Colon (tissue), 2 donors: Measurements from ENCODE around the gene PCBP1.
"Not testable (repeated sequence)": the region's sequence is repeated elsewhere in the genome, so short reads cannot be mapped to it uniquely, and the experiment has no call there.

Source experiments
- FAIRE-seq: peaks from 2 replicates; lab custom pipeline; 2012; peaks lifted over from hg19 to GRCh38; lab: Jason Lieb, UNC
- donor health status: control.
- donor health status: control.

The PCBP1 gene

DNA sequence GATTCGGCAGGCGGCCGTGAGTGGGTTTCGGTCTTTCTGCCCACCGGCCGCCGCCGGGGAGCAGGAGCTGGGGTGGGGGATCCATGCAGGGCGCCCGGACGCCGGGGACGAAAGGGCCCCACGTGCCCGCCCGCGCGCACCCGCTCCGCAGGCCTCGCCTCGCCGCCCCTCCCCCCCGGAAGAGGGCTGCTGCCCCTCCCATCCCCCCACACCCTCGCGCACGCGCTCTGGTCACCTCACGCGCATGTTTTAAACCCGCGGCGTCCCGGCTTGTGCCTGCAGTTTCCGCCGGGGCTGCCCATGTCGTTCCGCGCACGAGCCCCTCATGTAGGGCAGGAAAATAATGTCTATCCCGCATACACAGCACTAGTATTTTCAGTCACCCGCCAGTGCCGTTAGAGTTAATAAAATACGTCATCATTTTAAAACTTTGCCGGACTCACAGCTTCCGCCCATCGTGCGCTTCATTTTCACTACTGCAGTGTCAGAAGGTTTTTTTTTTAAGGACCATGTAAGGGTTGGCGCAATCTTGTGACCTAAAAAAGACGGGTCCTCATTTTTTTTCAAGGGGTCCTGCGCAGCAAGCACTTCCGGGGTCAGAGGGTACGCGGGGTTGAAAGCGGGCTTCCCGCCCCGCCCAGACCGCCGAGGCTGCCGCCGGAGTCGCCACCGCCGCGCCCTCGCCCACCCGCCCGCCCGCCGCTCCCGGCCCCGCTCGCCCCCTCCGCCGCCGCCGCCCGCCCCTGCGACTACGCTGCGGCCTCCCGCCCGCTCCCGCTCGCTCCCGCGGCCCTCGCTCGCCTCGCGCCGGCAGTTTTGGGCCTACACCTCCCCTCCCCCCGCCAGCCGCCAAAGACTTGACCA lies at the start of gene PCBP1:
Gene PCBP1, plus strand, starts transcription at position 640 of the 864 bp plus-strand sequence. CDS start 267 bp downstream, outside the sequence.
- no peak for FAIRE-seq

DNA sequence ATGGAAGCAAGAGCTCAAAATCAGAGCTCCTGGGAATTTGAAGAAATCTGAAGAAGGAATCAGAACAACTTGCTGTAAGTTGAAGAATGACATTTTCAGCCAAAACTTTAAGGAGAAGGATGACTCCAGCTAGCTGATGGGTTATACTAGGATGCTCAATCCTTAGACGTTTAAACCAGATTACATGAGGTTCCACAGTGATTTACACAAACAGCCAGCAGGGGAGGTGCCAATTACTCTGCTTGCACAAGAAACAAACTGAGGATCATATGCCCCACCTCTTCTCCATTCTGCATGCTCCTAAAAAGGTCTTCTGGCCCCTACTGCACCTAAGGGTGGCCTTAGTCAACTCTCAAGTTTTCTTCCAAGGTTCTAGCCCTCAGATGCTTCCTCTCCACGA lies 47.9 kb upstream of the PCBP1 start:
- no peak for FAIRE-seq

DNA sequence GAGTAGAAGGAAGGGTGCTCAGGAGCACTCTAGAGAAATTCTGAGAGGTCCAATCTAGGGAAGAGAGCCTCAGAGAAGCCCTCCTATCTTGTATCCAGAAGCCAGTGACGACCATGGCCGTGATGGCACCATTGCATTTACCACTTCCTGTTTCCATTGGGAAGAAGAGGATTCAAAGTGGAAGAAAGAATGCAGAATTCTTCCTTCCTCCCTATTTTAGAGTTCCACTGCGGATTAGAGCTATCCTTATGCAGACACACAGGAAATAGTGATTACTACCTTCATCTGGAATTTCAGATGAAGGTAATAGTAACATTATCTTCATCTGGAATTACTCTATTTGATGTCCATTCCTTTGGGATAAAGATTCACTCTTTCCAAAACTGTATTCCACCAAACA lies 45.6 kb upstream of the PCBP1 start:
- no peak for FAIRE-seq

DNA sequence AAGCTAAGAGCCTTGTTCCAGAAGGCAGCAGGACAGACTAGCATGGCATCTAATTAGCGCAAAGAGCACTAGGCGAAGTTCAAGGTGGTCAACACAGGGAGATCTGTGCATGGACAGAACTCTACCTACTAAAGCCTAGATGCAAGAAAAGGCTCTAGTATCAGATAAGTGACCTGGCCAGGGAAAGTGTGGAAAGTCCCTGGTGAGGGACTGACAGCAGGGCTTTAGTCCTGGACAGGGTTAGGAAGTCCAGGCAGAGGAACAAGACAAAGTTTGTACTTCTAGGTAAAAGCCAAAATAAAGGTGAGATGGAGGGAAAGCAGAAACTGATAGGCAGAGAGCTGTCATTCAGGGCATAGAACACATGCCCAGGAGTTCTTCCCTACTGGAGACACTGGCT lies 45.0 kb upstream of the PCBP1 start:
- FAIRE-seq, result no peak

DNA sequence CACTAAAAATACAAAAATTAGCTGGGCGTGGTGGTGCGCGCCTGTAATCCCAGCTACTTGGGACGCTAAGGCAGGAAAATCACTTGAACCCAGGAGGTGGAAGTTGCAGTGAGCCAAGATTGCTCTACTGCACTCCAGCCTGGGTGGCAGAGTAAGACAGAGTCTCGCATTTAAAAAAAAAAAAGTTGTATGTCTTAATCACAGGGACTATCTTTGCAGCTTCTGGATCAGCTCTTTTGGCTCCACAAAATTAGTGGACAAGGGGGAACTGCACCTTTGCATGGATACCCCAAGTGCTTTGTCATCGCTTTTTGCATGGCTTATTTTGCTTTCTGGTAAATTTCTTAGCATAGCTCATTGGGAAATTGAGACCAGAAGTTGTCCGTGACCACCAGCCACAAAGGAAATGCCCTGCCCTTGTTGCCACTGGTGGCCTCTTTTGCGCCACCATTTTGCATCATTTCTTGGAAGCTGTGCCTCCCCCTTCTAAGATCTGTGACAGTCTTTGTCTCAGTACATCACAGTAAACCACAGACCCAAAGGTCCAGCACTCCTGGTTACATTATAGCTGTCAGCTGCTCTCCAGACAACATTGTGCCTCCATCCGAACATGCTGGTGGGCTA lies 43.9 kb upstream of the PCBP1 start:
- no peak for FAIRE-seq

DNA sequence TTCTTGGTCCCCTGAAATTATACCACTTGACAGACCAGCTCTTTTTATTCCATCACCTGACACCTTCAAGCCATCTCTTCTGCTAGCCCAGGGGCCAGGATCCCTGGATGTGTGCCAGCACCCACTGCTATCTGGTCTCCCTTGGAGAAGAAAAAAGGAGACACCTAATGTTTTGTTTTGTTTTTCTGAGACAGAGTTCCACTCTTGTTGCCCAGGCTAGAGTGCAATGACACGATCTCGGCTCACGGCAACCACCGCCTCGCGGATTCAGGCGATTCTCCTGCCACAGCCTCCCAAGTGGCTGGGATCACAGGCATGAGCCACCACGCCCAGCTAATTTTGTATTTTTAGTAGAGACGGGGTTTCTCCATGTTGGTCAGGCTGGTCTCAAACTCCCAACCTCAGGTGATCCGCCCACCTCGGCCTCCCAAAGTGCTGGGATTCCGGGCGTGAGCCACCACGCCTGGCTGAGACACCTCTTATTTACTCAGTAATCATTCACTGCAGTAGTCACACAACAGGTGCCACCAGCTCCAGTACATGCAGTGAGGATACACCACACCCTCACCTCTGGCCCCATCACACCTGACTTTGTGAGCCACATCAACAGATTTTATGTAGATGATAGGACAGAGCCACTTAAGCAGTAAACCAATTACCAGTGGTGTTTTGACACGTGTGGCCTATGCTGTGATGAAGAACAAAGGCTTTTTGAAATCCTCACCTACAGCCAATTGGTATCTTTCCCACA lies 42.8 kb upstream of the PCBP1 start:
- FAIRE-seq, result no peak

DNA sequence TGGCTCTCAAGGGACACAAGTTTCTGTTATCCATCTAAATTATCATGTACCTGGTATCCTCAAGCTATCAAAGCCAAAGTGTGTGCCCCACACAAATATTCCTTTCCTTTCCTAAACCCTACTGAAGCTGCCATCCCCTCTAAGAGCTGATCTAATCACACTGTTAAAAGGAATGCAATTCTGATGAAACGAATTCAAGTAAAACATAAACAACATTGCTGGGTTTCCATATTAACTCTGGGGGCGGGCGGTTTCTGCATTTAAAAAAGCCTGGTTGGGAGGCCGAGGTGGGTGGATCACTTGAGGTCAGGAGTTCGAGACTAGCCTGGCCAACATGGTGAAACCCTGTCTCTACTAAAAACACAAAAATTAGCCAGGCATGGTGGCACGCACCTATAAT lies 41.9 kb upstream of the PCBP1 start:
- FAIRE-seq, result no peak

DNA sequence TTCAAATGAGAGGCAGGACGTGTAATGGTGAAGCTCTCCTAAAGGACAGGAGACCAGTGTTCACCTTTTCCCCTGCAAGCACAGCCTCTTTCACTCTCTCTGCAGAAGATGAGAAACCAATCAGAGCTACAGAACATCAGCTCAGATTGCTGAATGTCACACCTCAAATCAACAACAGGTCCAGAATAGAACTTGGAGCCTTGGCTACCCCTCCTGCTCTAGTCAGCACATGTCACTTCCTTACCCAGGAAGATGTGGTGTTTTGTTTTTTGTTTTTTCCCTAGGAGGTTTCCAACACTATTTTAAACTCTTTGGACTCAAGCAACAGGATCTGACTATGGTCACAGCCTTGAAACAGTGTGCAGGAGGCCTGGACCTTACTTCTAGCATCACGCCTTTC lies 41.3 kb upstream of the PCBP1 start:
- FAIRE-seq, result no peak

DNA sequence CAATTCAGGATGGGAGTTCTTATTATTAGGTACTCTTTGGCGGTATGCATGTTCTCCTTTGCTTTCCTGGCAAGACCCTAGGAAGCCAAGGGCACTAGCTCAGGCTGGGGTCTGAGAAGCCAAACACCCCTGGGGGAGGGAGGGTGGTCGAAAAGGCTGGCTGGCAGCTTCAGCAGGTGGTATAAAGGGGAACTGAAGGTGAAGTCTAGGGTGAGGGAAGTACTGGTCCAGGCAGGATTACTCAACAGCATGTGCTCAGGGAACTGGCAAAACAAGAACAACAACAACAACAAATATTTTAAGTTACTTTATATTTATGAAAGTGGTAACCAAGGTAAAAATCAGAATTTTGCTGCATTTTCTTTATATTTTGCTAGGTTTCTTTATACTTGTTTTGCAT lies 40.7 kb upstream of the PCBP1 start:
- FAIRE-seq, result no peak

DNA sequence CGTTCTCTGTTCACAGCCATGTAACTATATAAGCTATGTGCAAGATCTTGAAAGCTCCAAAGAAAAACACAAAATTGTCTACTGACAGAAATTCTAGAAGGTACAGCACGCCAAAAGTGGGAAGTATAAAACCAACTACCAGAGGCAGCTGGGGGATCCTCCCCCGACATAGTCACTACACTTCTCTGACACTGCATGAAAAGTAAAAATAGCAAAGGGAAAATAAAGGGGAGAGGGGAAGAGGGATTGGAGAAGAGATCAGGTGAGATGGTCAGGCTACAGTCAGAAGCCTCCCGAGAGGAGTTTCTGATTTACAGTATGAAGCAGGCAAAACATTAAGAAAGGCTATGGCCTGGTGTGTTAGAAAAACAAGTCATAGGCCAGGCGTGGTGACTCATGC lies 39.8 kb upstream of the PCBP1 start:
- no peak for FAIRE-seq

DNA sequence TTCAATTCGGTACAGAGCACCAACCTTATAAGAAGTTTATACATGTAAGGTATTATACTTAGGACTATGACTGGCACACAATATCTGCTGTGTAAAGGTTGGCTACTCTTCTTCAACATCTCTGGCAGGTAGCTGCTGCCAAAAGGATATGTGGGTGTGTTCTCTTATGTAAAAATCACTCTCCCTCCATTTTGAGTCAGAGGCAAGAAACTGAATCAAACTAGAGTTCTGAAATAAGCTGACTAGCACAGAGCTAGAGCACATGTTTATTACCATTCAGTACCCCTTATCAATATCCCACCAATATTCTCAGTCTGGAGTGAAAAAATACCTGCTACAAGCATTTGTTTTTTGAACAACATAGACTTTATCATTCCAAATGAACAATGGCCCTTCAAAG lies 38.0 kb upstream of the PCBP1 start:
- no peak for FAIRE-seq

DNA sequence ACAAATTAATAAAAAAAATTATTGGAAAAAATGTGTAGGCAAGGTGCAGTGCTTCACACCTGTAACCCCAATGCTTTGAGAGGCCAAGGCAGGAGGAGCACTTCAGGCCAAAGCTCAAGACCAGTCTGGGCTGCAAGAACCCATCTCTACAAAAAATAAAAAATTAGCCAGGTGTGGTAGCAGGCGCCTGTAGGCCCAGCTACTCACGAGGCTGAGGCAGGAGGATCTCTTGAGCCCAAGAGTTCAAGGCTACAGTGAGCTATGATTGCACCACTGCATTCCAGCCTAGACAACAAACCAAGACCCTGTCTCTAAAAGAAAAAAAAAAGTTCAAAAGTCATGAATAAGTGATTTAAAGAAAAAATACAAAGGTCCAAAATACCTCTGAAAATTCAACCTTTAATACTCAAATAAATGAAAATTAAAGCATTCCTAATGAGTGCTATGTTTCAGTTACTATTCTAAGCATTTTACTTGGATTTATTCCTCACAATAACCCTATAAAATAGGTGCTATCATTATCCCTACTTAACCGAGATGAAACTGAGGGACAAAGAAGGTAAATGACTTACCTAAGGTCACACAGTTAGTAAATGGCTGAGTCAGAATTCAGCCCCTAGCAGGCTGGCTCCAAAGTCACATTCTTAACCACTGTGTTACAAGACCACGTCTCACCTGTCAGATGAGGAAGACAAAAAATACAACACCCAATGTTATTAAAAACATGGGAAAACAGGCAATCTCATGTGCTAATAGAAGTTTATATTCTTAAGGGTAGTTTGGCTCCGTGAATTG lies 36.4 kb upstream of the PCBP1 start:
- FAIRE-seq, result no peak

DNA sequence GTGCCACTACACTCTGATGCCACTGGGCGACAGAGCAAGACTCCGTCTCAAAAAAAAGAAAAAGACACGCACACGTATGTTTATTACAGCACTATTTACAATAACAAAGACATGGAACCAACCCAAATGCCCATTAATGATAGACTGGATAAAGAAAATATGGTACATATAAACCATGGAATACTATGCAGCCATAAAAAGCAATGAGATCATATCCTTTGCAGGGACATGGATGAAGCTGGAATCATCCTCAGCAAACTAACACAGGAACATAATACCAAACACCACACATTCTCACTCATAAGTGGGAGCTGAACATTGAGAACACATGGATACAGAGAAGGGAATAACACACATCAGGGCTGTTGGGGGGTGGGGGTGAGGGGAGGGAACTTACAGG lies 32.0 kb upstream of the PCBP1 start:
- FAIRE-seq, result not testable (repeated sequence)

DNA sequence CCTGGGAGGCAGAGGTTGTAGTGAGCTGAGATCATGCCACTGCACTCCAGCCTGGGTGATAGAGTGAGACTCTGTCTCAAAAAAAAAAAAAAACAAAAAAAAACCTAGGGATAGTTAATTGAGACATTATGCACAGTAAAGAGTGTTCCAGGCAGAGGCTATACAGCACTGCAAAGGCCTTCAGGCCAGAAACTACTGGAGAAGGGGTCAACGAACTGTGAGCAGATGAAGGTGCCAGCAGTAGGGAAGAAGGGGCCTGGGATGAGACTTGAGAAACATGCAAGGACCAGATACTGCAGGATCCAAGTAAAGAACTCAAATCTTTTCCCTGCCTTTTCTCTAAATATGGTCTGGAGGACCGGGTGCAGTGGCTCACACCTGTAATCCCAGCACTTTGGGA lies 26.0 kb upstream of the PCBP1 start:
- no peak for FAIRE-seq

DNA sequence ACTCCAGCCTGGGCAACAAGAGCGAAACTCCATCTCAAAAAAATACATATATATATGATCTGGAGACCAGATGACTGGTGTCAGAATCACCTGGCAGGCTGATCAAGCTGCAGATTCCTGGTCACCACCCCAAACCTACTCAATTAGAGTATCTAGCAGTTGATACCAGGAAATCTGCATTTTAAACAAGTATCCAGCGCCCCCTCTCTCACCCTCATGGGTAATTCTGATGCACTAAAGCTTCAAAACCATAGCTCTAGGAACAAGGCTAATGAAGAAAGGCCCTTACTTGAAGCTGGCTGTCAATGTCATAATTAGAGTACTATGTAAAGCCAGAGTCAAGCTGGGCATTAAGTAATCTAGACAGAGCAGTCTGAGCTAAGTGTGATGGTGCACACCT lies 25.0 kb upstream of the PCBP1 start:
- FAIRE-seq, result no peak

DNA sequence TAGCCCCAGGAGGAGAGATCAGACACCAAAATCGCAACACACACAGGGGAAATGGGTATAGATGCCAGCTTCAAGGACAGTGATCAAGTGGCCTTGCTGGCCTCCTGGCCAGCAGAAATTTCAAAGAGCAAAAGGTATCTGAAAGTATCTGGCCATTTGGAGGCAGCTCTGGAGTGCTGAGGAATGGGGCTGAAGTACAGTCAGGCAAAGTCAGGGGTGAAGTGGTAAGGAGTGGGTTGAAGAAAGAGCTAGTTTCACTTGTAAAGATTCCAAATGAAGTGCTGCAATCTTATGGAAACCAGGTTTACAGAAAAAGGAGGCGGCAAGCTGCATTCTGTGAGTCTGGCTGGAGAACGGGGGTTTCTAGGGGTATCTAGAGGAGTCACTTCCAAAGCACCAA lies 19.2 kb upstream of the PCBP1 start:
- no peak for FAIRE-seq

DNA sequence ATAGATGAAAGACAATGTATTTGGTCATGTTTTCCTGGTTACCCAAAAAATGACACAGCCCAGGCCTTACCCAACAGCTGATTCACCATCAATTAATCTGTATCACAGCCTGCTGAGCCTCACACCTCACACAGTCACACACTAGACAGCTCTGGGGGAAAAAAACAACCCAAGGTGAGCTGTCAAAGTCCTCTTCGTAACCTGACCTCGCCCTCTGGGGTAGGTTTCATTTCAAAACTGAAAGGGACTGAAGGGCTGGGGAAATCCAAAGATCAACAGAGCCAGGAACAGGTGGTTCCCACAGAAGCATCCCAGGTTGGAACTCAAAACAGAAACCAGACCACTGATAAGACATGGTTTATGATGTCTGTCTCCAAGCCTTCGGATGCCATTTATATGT lies 18.2 kb upstream of the PCBP1 start:
- no peak for FAIRE-seq

DNA sequence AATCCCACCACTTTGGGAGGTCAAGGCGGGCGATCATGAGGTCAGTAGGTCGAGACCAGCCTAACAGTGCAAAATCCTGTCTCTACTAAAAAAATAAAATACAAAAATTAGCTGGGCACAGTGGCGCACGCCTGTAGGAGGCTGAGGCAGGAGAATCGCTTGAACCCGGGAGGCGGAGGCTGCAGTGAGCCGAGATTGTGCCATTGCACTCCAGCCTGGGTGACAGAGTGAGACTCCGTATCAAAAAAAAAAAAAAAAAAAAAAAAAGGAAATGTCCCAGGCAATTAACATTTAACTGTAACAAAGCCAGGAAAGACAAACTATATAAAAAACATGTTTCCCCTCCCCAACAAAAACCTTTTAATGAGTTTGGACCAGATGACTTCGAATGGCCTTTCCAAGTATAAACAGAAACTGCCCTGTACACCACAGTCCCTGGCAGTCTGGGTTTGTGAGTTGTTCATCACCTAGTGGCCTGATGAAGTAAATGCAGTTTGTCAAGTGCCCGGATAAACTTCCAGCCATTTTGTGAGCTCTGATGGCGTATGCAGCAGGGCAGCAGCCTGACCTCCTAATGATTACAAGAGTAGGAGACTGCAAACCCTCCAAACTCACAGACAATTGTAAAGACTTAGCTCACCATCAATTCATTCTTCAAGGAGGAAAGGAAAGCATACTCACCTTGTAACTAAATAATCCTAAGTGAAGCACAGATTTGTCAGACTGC lies 16.6 kb upstream of the PCBP1 start:
- FAIRE-seq, result no peak

DNA sequence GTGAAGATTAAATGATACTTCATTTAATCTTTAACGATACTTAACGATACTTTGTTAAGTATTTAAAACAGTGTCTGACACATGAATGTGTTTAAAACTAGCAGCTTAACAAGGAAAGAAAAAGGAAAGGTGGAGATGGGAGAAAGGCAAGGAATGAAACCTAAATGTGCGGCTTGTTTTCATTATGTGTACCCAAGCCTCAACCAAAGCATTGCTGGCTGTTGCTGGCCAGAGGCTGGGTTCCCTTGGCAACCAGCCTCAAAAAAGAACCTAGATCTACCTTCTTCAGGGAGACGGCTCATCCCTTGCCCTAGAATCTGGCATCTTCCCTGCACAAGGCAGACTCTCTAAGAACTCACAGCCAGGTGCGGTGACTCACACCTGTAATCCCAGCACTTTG lies 13.8 kb upstream of the PCBP1 start:
- FAIRE-seq, result no peak

DNA sequence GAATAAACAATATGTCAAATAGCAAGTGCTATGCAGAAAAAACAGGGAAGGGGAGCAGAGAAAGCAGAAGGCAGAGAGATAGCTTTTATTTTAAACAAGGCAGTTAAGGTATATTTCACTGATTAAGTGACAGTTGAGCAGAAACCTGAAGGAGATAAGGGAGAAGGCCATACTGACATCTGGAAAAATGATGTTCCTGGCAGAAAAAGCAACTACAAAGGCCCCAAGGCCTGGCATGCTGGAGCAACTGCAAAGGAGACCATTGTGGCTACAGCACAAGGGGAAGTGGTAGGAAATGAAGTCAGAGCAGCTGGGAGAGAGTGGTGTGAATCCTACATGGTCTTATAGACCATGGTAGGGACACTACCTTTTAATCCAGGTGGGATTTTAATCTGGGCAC lies 8.9 kb upstream of the PCBP1 start:
- FAIRE-seq, result no peak

DNA sequence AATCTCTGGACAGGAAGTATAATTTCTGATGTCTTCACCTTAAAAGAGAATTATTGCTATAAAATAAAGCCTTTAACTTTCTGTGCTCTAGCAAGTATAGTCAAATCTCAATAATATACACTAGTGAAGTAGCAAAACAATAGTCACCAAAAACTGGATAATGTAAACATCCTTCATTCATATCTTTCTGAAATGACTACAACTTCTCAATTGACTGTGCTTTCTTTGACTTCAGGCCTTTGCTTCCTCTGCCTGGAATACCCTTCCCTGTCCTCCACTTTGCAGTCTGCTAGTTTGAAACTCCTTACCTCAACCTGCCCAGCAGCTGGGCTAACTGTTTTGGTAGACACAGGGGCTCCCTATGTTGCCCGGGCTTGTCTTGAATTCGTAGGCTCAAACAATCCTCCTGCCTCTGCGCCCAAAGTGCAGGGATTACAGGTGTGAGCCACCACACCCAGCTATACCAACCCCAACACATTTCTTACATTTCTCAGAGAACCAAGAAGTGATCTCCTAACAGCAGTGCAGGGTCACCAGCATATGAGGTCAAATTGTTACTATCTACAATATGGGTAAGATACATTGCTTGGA lies 6.6 kb upstream of the PCBP1 start:
- no peak for FAIRE-seq
